Endothelial cell of umbilical vein (primary cell): ENCODE data around the gene ALDH4A1. TPM values are rescaled to one million over a fixed set of nuclear protein-coding genes. Genes with fewer than 3 reads are reported as not detected.

Experiments
- BruUV-seq: library from RNA; stranded (reverse); fragments of 400-500 nt; replicated peaks from 2 replicates; lab custom pipeline; 2021; lab: Mats Ljungman, UMichigan
- CTCF ChIA-PET: fragments of 300-600, 350-600 bp; sonication (Branson Sonifier 250); formaldehyde crosslinking; loops from one replicate; lab custom pipeline; 2021; ENCODE audit warnings: antibody characterized with exemption, inconsistent platforms; lab: Charles Lee
- POLR2A ChIA-PET: fragments of 300-600, 350-600 bp; sonication (Branson Sonifier 250); formaldehyde crosslinking; loops from one replicate; lab custom pipeline; 2021; ENCODE audit warnings: antibody characterized with exemption, inconsistent platforms; lab: Charles Lee
- DNase-seq: peaks from one replicate; pipeline ENCODE4 v3.0.0-alpha.2; 2011; ENCODE audit warnings: low read depth, low spot score
- FAIRE-seq: peaks from 2 replicates; lab custom pipeline; 2011; peaks lifted over from hg19 to GRCh38; lab: Jason Lieb, UNC
- H2AFZ ChIP-seq: 2 replicates; pipeline ENCODE4 v1.6.0; 2012; ENCODE audit warnings: low read depth, low read length, control low read depth, inconsistent platforms
- H3K27ac ChIP-seq: 2 replicates; pipeline ENCODE4 v1.5.1; 2011; ENCODE audit warnings: low read depth, mild to moderate bottlenecking, control low read depth, low read length, moderate library complexity; ENCODE audit not compliant: insufficient read depth
- H3K27me3 ChIP-seq, 2 experiments: 2 replicates each; pipeline versions ENCODE4 v1.6.0 to v1.6.1; 2011; ENCODE audit warnings: low read length in 2 of 2, mixed read lengths in 1 of 2; ENCODE audit not compliant: control insufficient read depth in 2 of 2, insufficient read depth in 2 of 2
- H3K36me3 ChIP-seq, 2 experiments: 2 replicates in 1 of 2; 3 replicates in 1 of 2; pipeline ENCODE4 v1.5.1; 2011; ENCODE audit warnings: low read length in 2 of 2, mild to moderate bottlenecking in 1 of 2, moderate library complexity in 1 of 2; ENCODE audit not compliant: control insufficient read depth in 2 of 2, insufficient read depth in 2 of 2; ENCODE audit errors: extremely low read depth in 1 of 2
- H3K4me1 ChIP-seq: 3 replicates; pipeline ENCODE4 v1.5.1; 2011; ENCODE audit warnings: mild to moderate bottlenecking, low read length; ENCODE audit not compliant: control insufficient read depth, insufficient read depth; ENCODE audit errors: extremely low read depth
- H3K4me2 ChIP-seq: 2 replicates; pipeline ENCODE4 v1.6.1; 2011; ENCODE audit warnings: low read length, control low read depth, mixed read lengths; ENCODE audit not compliant: insufficient read depth
- H3K4me3 ChIP-seq, 3 experiments: fragments of 200-600 bp in 1 of 3; sonication (generic), shearing (Covaris generic) in 1 of 3; replicated peaks in 1 of 3; 2 replicates each; pipeline ENCODE4 v1.5.1; 2011 to 2016; ENCODE audit warnings: control low read depth in 3 of 3, low read length in 3 of 3, mild to moderate bottlenecking in 2 of 3, inconsistent platforms in 1 of 3, low read depth in 1 of 3, moderate library complexity in 1 of 3; ENCODE audit not compliant: insufficient read depth in 1 of 3
- H3K79me2 ChIP-seq: 2 replicates; pipeline ENCODE4 v1.6.0; 2012; ENCODE audit warnings: low read length, inconsistent platforms; ENCODE audit not compliant: control insufficient read depth, insufficient read depth
- H3K9ac ChIP-seq: replicated peaks from 2 replicates; pipeline ENCODE3; 2011; ENCODE audit warnings: low read length, control low read depth; ENCODE audit not compliant: insufficient read depth; ENCODE audit errors: extremely low read depth
- H3K9me1 ChIP-seq: replicated peaks from 3 replicates; pipeline ENCODE4 v1.6.0; 2011; ENCODE audit warnings: mild to moderate bottlenecking, low read length; ENCODE audit not compliant: control insufficient read depth, insufficient read depth; ENCODE audit errors: extremely low read depth
- H3K9me3 ChIP-seq: replicated peaks from 2 replicates; pipeline ENCODE4 v1.5.1; 2012; ENCODE audit warnings: low read length, inconsistent platforms; ENCODE audit not compliant: control insufficient read depth, insufficient read depth
- H4K20me1 ChIP-seq: replicated peaks from 2 replicates; pipeline ENCODE3; 2011; ENCODE audit warnings: mild to moderate bottlenecking, low read length; ENCODE audit not compliant: control insufficient read depth, insufficient read depth; ENCODE audit errors: extremely low read depth
- CTCF ChIP-seq, 2 donors: IDR thresholded peaks; 1 replicate in 1 of 2; 2 replicates in 1 of 2; pipeline ENCODE4 v1.5.1; 2011; ENCODE audit warnings: low read length in 2 of 2, mild to moderate bottlenecking in 2 of 2, moderate library complexity in 2 of 2, control low read depth in 1 of 2, inconsistent platforms in 1 of 2, low read depth in 1 of 2; ENCODE audit not compliant: insufficient read depth in 1 of 2; ENCODE audit errors: extremely low read depth in 1 of 2
- EZH2 ChIP-seq: IDR thresholded peaks from 2 replicates; pipeline ENCODE4 v1.6.1; 2012; ENCODE audit warnings: borderline replicate concordance, low read depth, mild to moderate bottlenecking, moderate library complexity, low read length, inconsistent platforms; ENCODE audit not compliant: severe bottlenecking
- FOS ChIP-seq: IDR thresholded peaks from 2 replicates; pipeline ENCODE4 v1.6.1; 2011; ENCODE audit warnings: mild to moderate bottlenecking, low read length, moderate library complexity, borderline replicate concordance; ENCODE audit not compliant: insufficient read depth
- GATA2 ChIP-seq: IDR thresholded peaks from 2 replicates; pipeline ENCODE4 v1.7.0; 2011; ENCODE audit warnings: low read depth, mild to moderate bottlenecking, moderate library complexity, mixed read lengths, low read length; ENCODE audit not compliant: insufficient read length, insufficient read depth
- JUN ChIP-seq: IDR thresholded peaks from 2 replicates; pipeline ENCODE4 v1.6.1; 2011; ENCODE audit warnings: borderline replicate concordance, low read depth; ENCODE audit not compliant: insufficient read length, insufficient read depth
- MAX ChIP-seq: IDR thresholded peaks from 2 replicates; pipeline ENCODE4 v1.6.1; 2011; ENCODE audit not compliant: insufficient read depth, insufficient read length
- MYC ChIP-seq: IDR thresholded peaks from one replicate; pipeline ENCODE4 v1.6.1; 2011; ENCODE audit warnings: mild to moderate bottlenecking, low read depth, low read length
- POLR2A ChIP-seq: IDR thresholded peaks from 2 replicates; pipeline ENCODE4 v1.6.1; 2012; ENCODE audit warnings: low read depth, mild to moderate bottlenecking, control low read depth, low read length
- POLR2AphosphoS5 ChIP-seq: IDR thresholded peaks from 2 replicates; pipeline ENCODE4 v1.6.1; 2012; ENCODE audit warnings: low read depth, mild to moderate bottlenecking, control low read depth, low read length, moderate library complexity; ENCODE audit not compliant: insufficient read depth
- dilution Hi-C: fragments of 300-500 bp; cut with MboI; formaldehyde crosslinking; loops from one replicate; pipeline ENCODE4 v1.15.0; 2019; ENCODE audit warnings: low sequenced_read_pairs; ENCODE audit not compliant: extremely low pct_ligation_motif_present
- intact Hi-C: fragments of 100-400 bp; cut with micrococcal nuclease; formaldehyde crosslinking; loops from one replicate; pipeline ENCODE4 v1.10.0; 2022
- polyA plus RNA-seq, 4 experiments: library from polyadenylated mRNA; depleted of rRNA in 3 of 4; stranded (reverse) in 3 of 4; unstranded in 1 of 4; fragments of >200 nt; gene quantifications; 2 replicates each; pipeline versions ENCODE4 v1.2.1 to v1.2.3, GENCODE V29; 2011 to 2012; ENCODE audit warnings: missing spikeins in 1 of 4
- total RNA-seq: library from RNA; stranded (reverse); gene quantifications from 2 replicates; pipeline ENCODE4 v1.2.3, GENCODE V29; 2021

ALDH4A1 gene
- total and polyA plus RNA-seq, 2 donors (not counting 3 experiments of a cell fraction or from before 2014, with no cell fraction given), result 17.4 to 18.5 TPM

- no peak overlapping the region for H3K27ac ChIP-seq
Observed at GRCh38 chr1:18939398-18940302, 37.3 kb upstream of the ALDH4A1 start.

More at GRCh38 chr1:18939398-18940302, 37.3 kb upstream of the ALDH4A1 start:
- no peaks in the 10 kb centered on the region for H3K36me3 ChIP-seq
- H3K4me3 ChIP-seq, result no peak overlapping the region
- POLR2A ChIA-PET, result no interaction called here
- H4K20me1 ChIP-seq, result no peaks in the 10 kb centered on the region
- dilution Hi-C loops, result no loop called here
- no peak for TF ChIP-seq MYC
- no peak for TF ChIP-seq FOS
- no peak for TF ChIP-seq EZH2
- TF ChIP-seq JUN, result no peak
- TF ChIP-seq GATA2, result no peak
- no peak for TF ChIP-seq POLR2A
- no peak for TF ChIP-seq CTCF (IDR thresholded peaks at IDR 0.05; ENCODE audit: extremely low read depth in 1 of 2, insufficient read depth in 1 of 2, low read depth in 1 of 2, low read length in 2 of 2)
- no peak for TF ChIP-seq POLR2AphosphoS5
- TF ChIP-seq MAX, result no peak
- H3K27me3 ChIP-seq, result no peaks in the 10 kb centered on the region
- no peak for DNase-seq
- H3K9me1 ChIP-seq, result no peaks in the 10 kb centered on the region
- peaks cover 90% of the 10 kb centered on the region for H3K79me2 ChIP-seq
- intact Hi-C loops, result no loop called here
- CTCF ChIA-PET, result interaction anchor here (0.9 to 8.0 kb wide), 5 partner anchors 9 to 33 kb away, joined by 3 to 66 read pairs (median 4); no protein-coding TSS in a partner anchor
- no peak overlapping the region for H2AFZ ChIP-seq
- no peak overlapping the region for H3K9ac ChIP-seq
- H3K4me1 ChIP-seq, result peaks cover 17% of the 10 kb centered on the region
- H3K4me2 ChIP-seq, result no peak overlapping the region
- H3K9me3 ChIP-seq, result no peaks in the 10 kb centered on the region
- FAIRE-seq, result peak; percentile 24
- no TSS peak for BruUV-seq
